ENCODE measurements around the gene PHPT1.

- TF ChIP-seq POLR2AphosphoS5 (IDR thresholded peaks at IDR 0.05) = no peak
- no peak for TF ChIP-seq CTCF (IDR thresholded peaks at IDR 0.05)
- TF ChIP-seq POLR2A (IDR thresholded peaks at IDR 0.05) = no peak
- TF ChIP-seq EP300 (IDR thresholded peaks at IDR 0.05) = no peak
These were observed 32.5 kb downstream of the PHPT1 start for GRCh38 chr9:136881691-136882108.

Measured in sigmoid colon (tissue), 4 donors.